Measurements from ENCODE around the gene MAML2.

The MAML2 gene

GRCh38 chr11:96126917-96127595 lies 215.9 kb downstream of the MAML2 start:
- H3K27ac Mint-ChIP-seq = peak overlapping the region; percentile 68
- H3K36me3 Mint-ChIP-seq = peaks cover 33% of the 10 kb centered on the region
- H3K4me3 Mint-ChIP-seq = no peak overlapping the region
- H3K27me3 Mint-ChIP-seq = no peaks in the 10 kb centered on the region
- peaks cover 79% of the 10 kb centered on the region for H3K4me1 Mint-ChIP-seq (ENCODE audit: low read depth)
- H3K9me3 Mint-ChIP-seq (ENCODE audit: low read depth) = no peaks in the 10 kb centered on the region

DNA sequence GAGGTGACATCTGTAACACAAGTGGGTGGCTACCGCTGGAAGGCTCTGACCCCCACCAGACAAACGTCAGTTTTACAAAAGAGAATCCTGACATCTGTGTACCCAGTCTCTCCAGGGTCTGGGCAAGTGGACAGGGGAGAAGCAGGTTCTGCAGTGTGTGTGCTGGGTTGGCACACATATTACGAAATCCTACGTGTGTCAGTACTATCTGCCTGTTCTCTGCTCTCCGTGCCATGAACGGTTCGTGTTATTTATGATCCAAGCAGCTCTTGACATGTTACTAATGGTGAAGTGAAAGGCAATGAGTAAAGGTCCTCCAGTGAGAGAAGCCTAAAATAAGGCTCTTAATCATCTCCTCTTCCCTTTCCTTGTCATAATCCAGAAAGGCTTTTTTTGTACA lies 217.6 kb downstream of the MAML2 start:
- no peaks in the 10 kb centered on the region for H3K27me3 Mint-ChIP-seq
- no peak overlapping the region for H3K4me3 Mint-ChIP-seq
- H3K36me3 Mint-ChIP-seq = peaks cover 28% of the 10 kb centered on the region
- H3K27ac Mint-ChIP-seq = peak overlapping the region; percentile 36
- peaks cover 75% of the 10 kb centered on the region for H3K4me1 Mint-ChIP-seq (ENCODE audit: low read depth)
- no peaks in the 10 kb centered on the region for H3K9me3 Mint-ChIP-seq (ENCODE audit: low read depth)

GRCh38 chr11:96124155-96124554 lies 218.8 kb downstream of the MAML2 start:
- Mint-ChIP-seq H3K4me3 (peak overlapping the region; percentile 12), H3K27me3 (no peaks in the 10 kb centered on the region), H3K36me3 (peaks cover 22% of the 10 kb centered on the region), H3K4me1 (ENCODE audit: low read depth) (peaks cover 66% of the 10 kb centered on the region), H3K9me3 (ENCODE audit: low read depth) (no peaks in the 10 kb centered on the region), H3K27ac (peak overlapping the region; percentile 22)

DNA sequence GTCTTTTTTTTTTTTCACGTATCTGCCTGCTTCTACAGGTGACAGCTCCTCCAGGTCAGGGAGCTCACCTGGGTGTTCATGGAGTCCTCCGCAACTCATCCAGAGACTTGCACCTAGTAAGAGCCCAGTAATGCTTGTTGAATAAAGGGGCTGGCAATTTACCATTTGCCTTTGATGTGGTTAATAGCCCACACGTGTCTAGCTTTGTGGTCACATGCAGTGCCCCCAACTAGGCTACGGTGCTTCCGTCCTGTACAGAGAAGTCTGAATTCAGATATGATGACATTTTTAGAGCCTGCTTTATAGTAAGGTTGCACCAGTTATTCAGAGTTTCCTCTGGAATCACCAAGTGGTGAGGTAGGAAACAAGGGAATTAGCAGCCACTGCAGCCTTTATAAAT lies 219.7 kb downstream of the MAML2 start:
- peak overlapping the region; percentile 86 for H3K27ac Mint-ChIP-seq
- peaks cover 59% of the 10 kb centered on the region for H3K4me1 Mint-ChIP-seq (ENCODE audit: low read depth)
- H3K4me3 Mint-ChIP-seq = peak overlapping the region; percentile 63
- H3K36me3 Mint-ChIP-seq = peaks cover 22% of the 10 kb centered on the region
- H3K9me3 Mint-ChIP-seq (ENCODE audit: low read depth) = no peaks in the 10 kb centered on the region
- no peaks in the 10 kb centered on the region for H3K27me3 Mint-ChIP-seq

DNA sequence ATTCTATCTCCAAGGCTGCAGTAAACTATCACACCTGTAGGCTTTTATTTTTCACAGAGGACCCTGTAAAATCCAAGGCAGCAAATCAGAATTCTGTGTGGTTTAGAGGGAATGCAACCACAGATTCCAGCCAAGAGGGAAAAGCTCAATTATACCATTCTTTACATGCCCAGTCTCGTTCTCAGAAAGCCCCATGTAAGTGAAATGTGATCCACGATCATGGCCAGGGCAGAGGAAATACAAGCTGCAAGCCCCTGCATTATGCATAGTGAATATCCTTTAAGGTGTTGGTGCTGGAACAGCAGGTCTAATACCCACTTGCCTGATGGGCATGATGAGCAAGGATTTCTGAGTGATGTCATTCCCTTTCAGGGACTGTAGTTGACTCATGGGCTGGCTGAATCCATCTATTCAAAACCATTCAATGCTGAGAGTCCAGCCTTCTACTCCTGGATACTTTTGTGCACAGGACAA lies 220.4 kb downstream of the MAML2 start:
- Mint-ChIP-seq H3K4me1 (ENCODE audit: low read depth) (peaks cover 56% of the 10 kb centered on the region), H3K9me3 (ENCODE audit: low read depth) (no peaks in the 10 kb centered on the region), H3K27ac (peak overlapping the region; percentile 86), H3K36me3 (peaks cover 25% of the 10 kb centered on the region), H3K27me3 (no peaks in the 10 kb centered on the region), H3K4me3 (peak overlapping the region; percentile 63)

GRCh38 chr11:96119211-96119610 lies 223.8 kb downstream of the MAML2 start:
- Mint-ChIP-seq H3K4me1 (ENCODE audit: low read depth) (peaks cover 46% of the 10 kb centered on the region), H3K36me3 (peaks cover 32% of the 10 kb centered on the region), H3K9me3 (ENCODE audit: low read depth) (no peaks in the 10 kb centered on the region), H3K4me3 (no peak overlapping the region), H3K27ac (peak overlapping the region; percentile 5), H3K27me3 (no peaks in the 10 kb centered on the region)

GRCh38 chr11:96116376-96116775 lies 226.6 kb downstream of the MAML2 start:
- Mint-ChIP-seq H3K9me3 (ENCODE audit: low read depth) (no peaks in the 10 kb centered on the region), H3K27me3 (no peaks in the 10 kb centered on the region), H3K4me3 (no peak overlapping the region), H3K36me3 (peaks cover 28% of the 10 kb centered on the region), H3K27ac (peak overlapping the region; percentile 23), H3K4me1 (ENCODE audit: low read depth) (peaks cover 50% of the 10 kb centered on the region)

- Mint-ChIP-seq H3K27me3 (no peaks in the 10 kb centered on the region), H3K4me3 (no peak overlapping the region), H3K36me3 (peaks cover 28% of the 10 kb centered on the region), H3K4me1 (ENCODE audit: low read depth) (peaks cover 60% of the 10 kb centered on the region), H3K27ac (peak overlapping the region; percentile 82), H3K9me3 (ENCODE audit: low read depth) (no peaks in the 10 kb centered on the region)
These were observed 228.6 kb downstream of the MAML2 start for GRCh38 chr11:96114178-96115064.

DNA sequence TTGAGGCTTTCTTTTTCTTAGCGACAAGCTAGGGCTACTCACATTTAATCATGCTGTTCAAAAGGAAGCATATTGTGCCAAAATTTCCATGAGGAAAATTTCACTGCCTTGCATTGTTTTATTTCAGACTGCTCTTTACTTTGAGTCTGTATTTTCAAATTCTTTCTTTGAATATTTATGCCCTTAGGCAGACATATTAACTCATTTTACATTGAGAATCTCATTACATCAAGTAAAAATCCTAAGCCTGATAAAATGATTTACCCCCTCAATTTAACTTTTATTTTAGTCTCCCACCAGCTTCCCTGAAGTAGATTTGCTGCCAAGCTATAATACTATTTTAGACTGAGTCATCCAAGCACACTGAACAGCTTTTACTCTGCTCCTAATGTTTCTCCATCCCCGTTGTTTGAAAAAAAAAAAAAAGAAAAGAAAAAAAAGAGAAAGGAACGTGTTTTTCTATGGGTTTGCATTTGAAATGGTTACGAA lies 229.8 kb downstream of the MAML2 start:
- Mint-ChIP-seq H3K27me3 (no peaks in the 10 kb centered on the region), H3K36me3 (peaks cover 22% of the 10 kb centered on the region), H3K9me3 (ENCODE audit: low read depth) (no peaks in the 10 kb centered on the region), H3K4me3 (no peak overlapping the region), H3K27ac (peak overlapping the region; percentile 51), H3K4me1 (ENCODE audit: low read depth) (peaks cover 63% of the 10 kb centered on the region)

- Mint-ChIP-seq H3K27me3 (no peaks in the 10 kb centered on the region), H3K27ac (peak overlapping the region; percentile 89), H3K36me3 (peaks cover 17% of the 10 kb centered on the region), H3K4me1 (ENCODE audit: low read depth) (peaks cover 64% of the 10 kb centered on the region), H3K9me3 (ENCODE audit: low read depth) (no peaks in the 10 kb centered on the region), H3K4me3 (peak overlapping the region; percentile 17)
These were observed 230.5 kb downstream of the MAML2 start for GRCh38 chr11:96112192-96113128.

- Mint-ChIP-seq H3K27me3 (no peaks in the 10 kb centered on the region), H3K27ac (peak overlapping the region; percentile 50), H3K4me3 (no peak overlapping the region), H3K4me1 (ENCODE audit: low read depth) (peaks cover 68% of the 10 kb centered on the region), H3K36me3 (peaks cover 11% of the 10 kb centered on the region), H3K9me3 (ENCODE audit: low read depth) (no peaks in the 10 kb centered on the region)
These were observed 231.7 kb downstream of the MAML2 start for GRCh38 chr11:96111308-96111707.

GRCh38 chr11:96110302-96110701 lies 232.7 kb downstream of the MAML2 start:
- Mint-ChIP-seq H3K9me3 (ENCODE audit: low read depth) (no peaks in the 10 kb centered on the region), H3K4me1 (ENCODE audit: low read depth) (peaks cover 72% of the 10 kb centered on the region), H3K36me3 (peaks cover 4% of the 10 kb centered on the region), H3K27me3 (no peaks in the 10 kb centered on the region), H3K4me3 (no peak overlapping the region), H3K27ac (no peak overlapping the region)

- Mint-ChIP-seq H3K4me1 (ENCODE audit: low read depth) (peaks cover 72% of the 10 kb centered on the region), H3K36me3 (peaks cover 5% of the 10 kb centered on the region), H3K4me3 (no peak overlapping the region), H3K9me3 (ENCODE audit: low read depth) (no peaks in the 10 kb centered on the region), H3K27ac (no peak overlapping the region), H3K27me3 (no peaks in the 10 kb centered on the region)
These were observed 233.5 kb downstream of the MAML2 start for GRCh38 chr11:96109331-96110030.

Measured in activated naive CD8-positive, alpha-beta T cell (primary cell).